HEK293 (cell line): ENCODE measurements around the gene DYNLT4.
A peak's percentile ranks its signal among the peaks of the same experiment; 100 is the strongest.

ENCODE experiments used
- MEIS1 ChIP-seq: sonication (generic); formaldehyde crosslinking; IDR thresholded peaks from 2 replicates; pipeline ENCODE4 v1.8.1; 2022; ENCODE audit warnings: missing genetic modification reagents, mild to moderate bottlenecking, borderline replicate concordance
- OVOL3 ChIP-seq: fragments of 450-650 bp; formaldehyde crosslinking; IDR thresholded peaks from 2 replicates; pipeline ENCODE4 v1.5.1; 2016; ENCODE audit warnings: missing biosample characterization, missing genetic modification characterization
- PRDM2 ChIP-seq: fragments of 450-650 bp; formaldehyde crosslinking; IDR thresholded peaks from 2 replicates; pipeline ENCODE4 v1.5.1; 2016; ENCODE audit warnings: missing biosample characterization, missing genetic modification characterization, borderline replicate concordance
- REPIN1 ChIP-seq: fragments of 450-650 bp; formaldehyde crosslinking; IDR thresholded peaks from 2 replicates; pipeline ENCODE4 v1.5.1; 2017; ENCODE audit warnings: missing biosample characterization, missing genetic modification characterization, low read depth
- SALL2 ChIP-seq: fragments of 450-650 bp; formaldehyde crosslinking; IDR thresholded peaks from 2 replicates; pipeline ENCODE4 v1.5.0; 2017; ENCODE audit warnings: missing biosample characterization, mild to moderate bottlenecking, missing genetic modification characterization, borderline replicate concordance
- SP3 ChIP-seq: fragments of 450-650 bp; formaldehyde crosslinking; IDR thresholded peaks from 2 replicates; pipeline ENCODE4 v1.5.1; 2016; ENCODE audit warnings: missing biosample characterization, missing genetic modification characterization
- ZBTB10 ChIP-seq: fragments of 450-650 bp; formaldehyde crosslinking; IDR thresholded peaks from 2 replicates; pipeline ENCODE4 v1.5.1; 2016; ENCODE audit warnings: missing biosample characterization, missing genetic modification characterization
- ZBTB44 ChIP-seq: fragments of 450-650 bp; IDR thresholded peaks from 2 replicates; pipeline ENCODE4 v1.5.1; 2018; ENCODE audit warnings: missing biosample characterization, mild to moderate bottlenecking, missing genetic modification characterization
- ZEB2 ChIP-seq: fragments of 450-650 bp; formaldehyde crosslinking; IDR thresholded peaks from 2 replicates; pipeline ENCODE4 v1.5.1; 2016; ENCODE audit warnings: missing biosample characterization, missing genetic modification characterization
- ZIC2 ChIP-seq: fragments of 450-650 bp; formaldehyde crosslinking; IDR thresholded peaks from 2 replicates; pipeline ENCODE4 v1.5.1; 2016; ENCODE audit warnings: missing biosample characterization, missing genetic modification characterization
- ZNF138 ChIP-seq: fragments of 450-650 bp; formaldehyde crosslinking; IDR thresholded peaks from 2 replicates; pipeline ENCODE4 v1.5.1; 2016; ENCODE audit warnings: missing biosample characterization, missing genetic modification characterization, borderline replicate concordance
- ZNF140 ChIP-seq: fragments of 450-650 bp; formaldehyde crosslinking; IDR thresholded peaks from 2 replicates; pipeline ENCODE4 v1.5.1; 2016; ENCODE audit warnings: missing biosample characterization, missing genetic modification characterization
- ZNF155 ChIP-seq: fragments of 450-650 bp; formaldehyde crosslinking; IDR thresholded peaks from 2 replicates; pipeline ENCODE4 v1.5.1; 2016; ENCODE audit warnings: missing biosample characterization, missing genetic modification characterization
- ZNF302 ChIP-seq: fragments of 450-650 bp; formaldehyde crosslinking; IDR thresholded peaks from 2 replicates; pipeline ENCODE4 v1.5.1; 2016; ENCODE audit warnings: missing biosample characterization, missing genetic modification characterization, low read depth
- ZNF324 ChIP-seq: fragments of 450-650 bp; formaldehyde crosslinking; IDR thresholded peaks from 2 replicates; pipeline ENCODE4 v1.5.1; 2016; ENCODE audit warnings: missing biosample characterization, missing genetic modification characterization
- ZNF341 ChIP-seq: fragments of 450-650 bp; formaldehyde crosslinking; IDR thresholded peaks from 2 replicates; pipeline ENCODE4; 2016; ENCODE audit warnings: low read depth, missing biosample characterization, missing genetic modification characterization
- ZNF391 ChIP-seq: fragments of 450-650 bp; formaldehyde crosslinking; IDR thresholded peaks from 2 replicates; pipeline ENCODE4 v1.5.1; 2016; ENCODE audit warnings: low read depth, missing biosample characterization, missing genetic modification characterization, borderline replicate concordance
- ZNF394 ChIP-seq: fragments of 450-650 bp; formaldehyde crosslinking; IDR thresholded peaks from 2 replicates; pipeline ENCODE4 v1.5.1; 2016; ENCODE audit warnings: missing biosample characterization, missing genetic modification characterization, mild to moderate bottlenecking, moderate library complexity, borderline replicate concordance
- ZNF426 ChIP-seq: fragments of 450-650 bp; formaldehyde crosslinking; IDR thresholded peaks from 2 replicates; pipeline ENCODE4 v1.5.1; 2017; ENCODE audit warnings: missing biosample characterization, missing genetic modification characterization, mild to moderate bottlenecking, inconsistent platforms, moderate library complexity
- ZNF449 ChIP-seq: fragments of 450-650 bp; formaldehyde crosslinking; IDR thresholded peaks from 2 replicates; pipeline ENCODE4 v1.5.1; 2017; ENCODE audit warnings: missing biosample characterization, mild to moderate bottlenecking, missing genetic modification characterization, moderate library complexity
- ZNF473 ChIP-seq: fragments of 450-650 bp; formaldehyde crosslinking; IDR thresholded peaks from 2 replicates; pipeline ENCODE4 v1.5.1; 2017; ENCODE audit warnings: missing biosample characterization, missing genetic modification characterization
- ZNF510 ChIP-seq: fragments of 450-650 bp; formaldehyde crosslinking; IDR thresholded peaks from 2 replicates; pipeline ENCODE4 v1.5.1; 2018; ENCODE audit warnings: mild to moderate bottlenecking, missing genetic modification characterization, missing biosample characterization; ENCODE audit not compliant: insufficient replicate concordance
- ZNF664 ChIP-seq: fragments of 450-650 bp; formaldehyde crosslinking; IDR thresholded peaks from 2 replicates; pipeline ENCODE4 v1.5.1; 2016; ENCODE audit warnings: missing biosample characterization, missing genetic modification characterization
- ZNF704 ChIP-seq: fragments of 450-650 bp; formaldehyde crosslinking; IDR thresholded peaks from 2 replicates; pipeline ENCODE4 v1.5.1; 2016; ENCODE audit warnings: missing biosample characterization, missing genetic modification characterization
- ZNF707 ChIP-seq: fragments of 450-650 bp; formaldehyde crosslinking; IDR thresholded peaks from 2 replicates; pipeline ENCODE4 v1.5.1; 2016; ENCODE audit warnings: missing biosample characterization, missing genetic modification characterization
- ZSCAN16 ChIP-seq: fragments of 450-650 bp; formaldehyde crosslinking; IDR thresholded peaks from 2 replicates; pipeline ENCODE4 v1.5.1; 2016; ENCODE audit warnings: missing biosample characterization, missing genetic modification characterization

Gene DYNLT4

GRCh38 chr1:44775078-44775929 is 31.8 kb downstream of the DYNLT4 start, which contains the start of gene RPS8 (continued):
- TF ChIP-seq ZSCAN16 (tag by site-specific recombination) (no peak), ZNF341 (tag by site-specific recombination) (0 out of 2 replicates have a peak, but pooled peaks have one; percentile 11), ZNF449 (tag by site-specific recombination) (no peak), ZNF704 (tag by site-specific recombination) (no peak), REPIN1 (0 out of 2 replicates have a peak, but pooled peaks have one; percentile 24), ZNF138 (tag by site-specific recombination) (no peak), ZNF473 (tag by site-specific recombination) (no peak), ZEB2 (peak; percentile 88), ZBTB44 (no peak), SALL2 (no peak), ZNF155 (no peak), ZNF302 (tag by site-specific recombination) (no peak), ZNF510 (no peak), ZNF707 (tag by site-specific recombination) (0 out of 2 replicates have a peak, but pooled peaks have one; percentile 9), MEIS1 (CRISPR knock-in tag) (no peak), ZBTB10 (no peak), OVOL3 (tag by site-specific recombination) (no peak), ZNF324 (tag by site-specific recombination) (peak; percentile 86), ZIC2 (tag by site-specific recombination) (no peak), SP3 (tag by site-specific recombination) (peak; percentile 91), ZNF140 (no peak), ZNF394 (tag by site-specific recombination) (peak; percentile 69; the same call in 1 of the 2 replicates), ZNF391 (tag by site-specific recombination) (peak; percentile 94; the same call in 1 of the 2 replicates), ZNF426 (no peak), PRDM2 (tag by site-specific recombination) (no peak), ZNF664 (tag by site-specific recombination) (0 out of 2 replicates have a peak, but pooled peaks have one; percentile 8)
